ENCODE data around the gene FZD8.
A peak's percentile ranks its signal among the peaks of the same experiment; 100 is the strongest.
"Not testable (repeated sequence)": the region's sequence is repeated elsewhere in the genome, so short reads cannot be mapped to it uniquely, and the experiment has no call there.

The FZD8 gene

GRCh38 chr10:35642035-35642792 is at the start of gene FZD8:
Gene FZD8, minus strand, starts transcription at chr10:35642296. Its CDS starts 867 bp downstream, at chr10:35641429.
- DNase-seq (ENCODE audit: low read depth in 2 of 2): peak; percentile 26 to 55

GRCh38 chr10:35691522-35692236 is 49.6 kb upstream of the FZD8 start:
- no peak for DNase-seq (ENCODE audit: low read depth in 2 of 2)

GRCh38 chr10:35690534-35690933 is 48.4 kb upstream of the FZD8 start:
- no peak for DNase-seq (ENCODE audit: low read depth in 2 of 2)

GRCh38 chr10:35685858-35686257 is 43.8 kb upstream of the FZD8 start:
- DNase-seq (ENCODE audit: low read depth in 2 of 2): not testable (repeated sequence)

GRCh38 chr10:35685402-35685801 is 43.3 kb upstream of the FZD8 start:
- no peak for DNase-seq (ENCODE audit: low read depth in 2 of 2)

- no peak for DNase-seq (ENCODE audit: low read depth in 2 of 2)
Observed at GRCh38 chr10:35684586-35684985, 42.5 kb upstream of the FZD8 start.

GRCh38 chr10:35675846-35676245 is 33.8 kb upstream of the FZD8 start:
- DNase-seq (ENCODE audit: low read depth in 2 of 2): no peak

- no peak for DNase-seq (ENCODE audit: low read depth in 2 of 2)
Observed at GRCh38 chr10:35674843-35675242, 32.7 kb upstream of the FZD8 start.

- DNase-seq (ENCODE audit: low read depth in 2 of 2): no peak
Observed at GRCh38 chr10:35668865-35669650, 27.0 kb upstream of the FZD8 start.

GRCh38 chr10:35667971-35668370 is 25.9 kb upstream of the FZD8 start:
- no peak for DNase-seq (ENCODE audit: low read depth in 2 of 2)

- no peak for DNase-seq (ENCODE audit: low read depth in 2 of 2)
Observed at GRCh38 chr10:35667270-35667889, 25.3 kb upstream of the FZD8 start.

- no peak for DNase-seq (ENCODE audit: low read depth in 2 of 2)
Observed at GRCh38 chr10:35661236-35661635, 19.1 kb upstream of the FZD8 start.

GRCh38 chr10:35659456-35659855 is 17.4 kb upstream of the FZD8 start:
- DNase-seq (ENCODE audit: low read depth in 2 of 2): no peak

GRCh38 chr10:35657621-35658020 is 15.5 kb upstream of the FZD8 start:
- DNase-seq (ENCODE audit: low read depth in 2 of 2): no peak

GRCh38 chr10:35652824-35653223 is 10.7 kb upstream of the FZD8 start:
- DNase-seq (ENCODE audit: low read depth in 2 of 2): no peak

GRCh38 chr10:35650894-35651293 is 8.8 kb upstream of the FZD8 start:
- no peak for DNase-seq (ENCODE audit: low read depth in 2 of 2)

GRCh38 chr10:35644050-35644950 is 2.2 kb upstream of the FZD8 start:
- no peak for DNase-seq (ENCODE audit: low read depth in 2 of 2)

- DNase-seq (ENCODE audit: low read depth in 2 of 2): no peak
Observed at GRCh38 chr10:35643151-35644049, 1.3 kb upstream of the FZD8 start.

- no peak for DNase-seq (ENCODE audit: low read depth in 2 of 2)
Observed at GRCh38 chr10:35642793-35643114, 658 bp upstream of the FZD8 start.

- no peak for DNase-seq (ENCODE audit: low read depth in 2 of 2)
Observed at GRCh38 chr10:35641676-35642034, 441 bp downstream of the FZD8 start.

All from stimulated activated CD4-positive, alpha-beta T cell treated with anti-CD3 and anti-CD28 coated beads, Interleukin-1b, Interleukin-23, amount 100 ng/mL, for 1 hour (primary cell).